Stimulated activated naive B cell treated with anti-CD40 and anti-IgM and Interleukin-4, amounts not matched to agents 10 μg/mL and 1 μg/mL and 100 μg/mL, for 72 hours (primary cell): Measurements from ENCODE around the gene EPHA3.

Experiments
- ATAC-seq, 2 donors: fragments of 150-1000 bp; cut with Tn5 transposase; replicated peaks; 2 replicates each; pipeline ENCODE4 v1.10.0; 2021; ENCODE audit warnings: moderate library complexity in 1 of 2
- DNase-seq: peaks from one replicate; pipeline ENCODE4 v3.0.0; 2021
- H3K27ac Mint-ChIP-seq: one replicate; pipeline ENCODE4 v1.8.0; 2022; ENCODE audit warnings: mild to moderate bottlenecking, mixed read lengths
- H3K27me3 Mint-ChIP-seq, 2 donors: one replicate each; pipeline ENCODE4 v1.8.0; 2022; ENCODE audit warnings: mixed read lengths in 2 of 2
- H3K36me3 Mint-ChIP-seq, 2 donors: one replicate each; pipeline ENCODE4 v1.8.0; 2022; ENCODE audit warnings: mixed read lengths in 2 of 2, mild to moderate bottlenecking in 1 of 2
- H3K4me1 Mint-ChIP-seq, 2 donors: one replicate each; pipeline ENCODE4 v1.8.0; 2022; ENCODE audit warnings: mixed read lengths in 2 of 2, mild to moderate bottlenecking in 1 of 2
- H3K4me3 Mint-ChIP-seq, 2 donors: one replicate each; pipeline ENCODE4 v1.8.0; 2022; ENCODE audit warnings: mild to moderate bottlenecking in 2 of 2, mixed read lengths in 2 of 2, moderate library complexity in 1 of 2
- H3K9me3 Mint-ChIP-seq, 2 donors: one replicate each; pipeline ENCODE4 v1.8.0; 2022; ENCODE audit warnings: mixed read lengths in 2 of 2, mild to moderate bottlenecking in 1 of 2

Gene EPHA3

DNA sequence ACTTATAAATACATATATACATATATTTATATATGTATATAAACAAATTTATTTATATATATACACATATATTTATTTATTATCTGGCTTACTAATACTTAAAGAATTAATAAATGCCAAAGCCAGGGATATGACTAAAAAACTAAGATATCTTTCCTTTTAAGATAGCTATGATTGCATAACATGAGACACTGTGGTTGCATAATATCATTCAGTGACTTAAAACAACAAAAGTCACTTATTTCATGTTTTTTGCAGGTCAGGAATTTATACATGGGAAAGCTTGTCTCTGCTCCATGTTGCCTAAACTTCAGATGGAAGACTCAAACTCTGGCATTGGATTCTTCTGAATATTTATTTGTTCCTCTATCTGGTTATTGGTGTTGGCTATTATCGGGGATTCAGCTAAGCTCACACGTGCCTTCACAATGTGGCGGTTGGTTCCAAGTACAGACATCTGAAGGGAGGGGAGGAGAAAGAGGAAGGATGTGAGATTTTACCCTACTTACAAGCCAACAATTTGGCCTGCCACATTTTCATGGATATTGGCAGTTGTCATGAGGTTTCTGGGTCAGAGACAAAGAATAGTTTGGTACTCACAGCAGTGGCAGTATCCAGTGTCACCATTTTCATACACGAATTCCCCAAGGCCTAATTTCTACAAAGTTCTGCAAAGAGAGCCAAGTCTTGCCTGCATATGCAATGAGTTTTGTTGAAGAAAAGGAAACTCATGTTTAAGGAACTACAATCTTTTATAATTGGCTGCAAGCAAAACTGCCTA, 381.6 kb downstream of the EPHA3 start:
- Mint-ChIP-seq H3K4me1 (no peaks in the 10 kb centered on the region), H3K9me3 (peaks cover 2 to 4% of the 10 kb centered on the region in 2 donors), H3K36me3 (no peaks in the 10 kb centered on the region), H3K4me3 (no peak overlapping the region), H3K27ac (no peak overlapping the region), H3K27me3 (no peaks in the 10 kb centered on the region)
- ATAC-seq (no peak), DNase-seq (no peak)

DNA sequence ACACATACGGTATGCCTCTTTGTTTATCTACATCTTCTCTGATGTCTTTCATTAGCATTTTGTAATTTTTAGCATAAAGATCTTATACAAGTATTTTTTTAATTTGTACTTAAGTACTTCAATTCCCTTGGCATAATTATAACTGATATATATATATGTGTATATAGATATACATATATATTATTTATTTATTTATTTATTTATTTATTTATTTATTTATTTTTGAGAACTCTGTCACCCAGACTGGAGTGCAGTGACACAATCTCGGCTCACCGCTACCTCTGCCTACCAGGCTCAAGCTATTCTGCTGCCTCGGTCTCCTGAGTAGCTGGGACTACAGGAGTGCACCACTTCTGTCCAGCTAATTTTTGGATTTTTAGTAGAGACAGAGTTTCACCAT, 382.7 kb downstream of the EPHA3 start:
- ATAC-seq: no peak
- no peak overlapping the region for H3K4me3 Mint-ChIP-seq
- no peaks in the 10 kb centered on the region for H3K27me3 Mint-ChIP-seq
- no peaks in the 10 kb centered on the region for H3K36me3 Mint-ChIP-seq
- H3K27ac Mint-ChIP-seq: no peak overlapping the region
- H3K4me1 Mint-ChIP-seq: no peaks in the 10 kb centered on the region
- DNase-seq: no peak
- H3K9me3 Mint-ChIP-seq: peaks cover 0 to 4% of the 10 kb centered on the region in 2 donors

DNA sequence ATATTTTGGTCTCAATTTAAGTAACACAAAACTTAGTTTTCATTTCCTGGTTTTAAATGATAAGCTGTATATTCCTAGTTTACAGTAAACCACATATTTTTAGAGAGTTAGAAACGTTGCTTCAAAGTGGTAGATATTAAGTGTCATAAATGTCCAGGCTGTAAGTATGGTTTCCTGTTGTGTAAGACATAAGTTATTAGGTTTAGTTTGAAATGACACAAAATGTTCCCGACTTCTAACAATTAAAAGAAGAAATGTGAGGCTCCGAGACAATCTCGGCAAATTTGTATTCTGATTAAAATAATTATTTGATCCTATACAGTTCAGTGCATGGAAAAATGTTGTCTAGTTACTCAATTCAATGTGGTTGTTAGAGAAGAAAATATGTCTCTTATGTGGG, 387.3 kb downstream of the EPHA3 start:
- no peaks in the 10 kb centered on the region for H3K36me3 Mint-ChIP-seq
- H3K4me1 Mint-ChIP-seq: no peaks in the 10 kb centered on the region
- no peaks in the 10 kb centered on the region for H3K27me3 Mint-ChIP-seq
- no peaks in the 10 kb centered on the region for H3K9me3 Mint-ChIP-seq
- no peak for ATAC-seq
- DNase-seq: no peak
- H3K4me3 Mint-ChIP-seq: no peak overlapping the region
- H3K27ac Mint-ChIP-seq: no peak overlapping the region

DNA sequence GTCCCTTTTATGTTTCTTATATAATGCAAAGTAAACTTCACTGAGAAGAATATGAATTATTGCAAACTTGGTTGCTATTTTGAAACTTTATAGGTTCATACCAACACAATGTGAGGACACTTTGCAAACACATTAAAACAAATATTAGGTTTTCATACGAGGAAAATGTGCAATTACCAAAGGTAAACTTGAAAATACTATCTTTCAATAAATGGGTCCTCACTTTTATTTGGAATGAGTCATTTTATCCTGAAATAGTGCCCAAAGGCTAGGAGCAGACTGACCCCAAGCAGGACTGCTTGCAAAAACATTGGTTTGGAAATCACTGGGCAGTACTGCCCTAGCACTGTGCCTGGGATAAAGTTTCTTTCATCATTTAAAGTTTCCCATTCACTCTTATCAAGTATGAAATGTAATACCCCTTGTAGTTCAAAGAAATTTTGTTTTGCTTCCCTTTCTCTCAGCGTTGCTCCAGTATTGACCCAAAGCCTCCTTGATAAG, 396.5 kb downstream of the EPHA3 start:
- no peak for ATAC-seq
- H3K9me3 Mint-ChIP-seq: peaks cover 0 to 4% of the 10 kb centered on the region in 2 donors
- no peak overlapping the region for H3K4me3 Mint-ChIP-seq
- H3K27ac Mint-ChIP-seq: no peak overlapping the region
- H3K27me3 Mint-ChIP-seq: no peaks in the 10 kb centered on the region
- H3K4me1 Mint-ChIP-seq: no peaks in the 10 kb centered on the region
- no peaks in the 10 kb centered on the region for H3K36me3 Mint-ChIP-seq
- DNase-seq: no peak

DNA sequence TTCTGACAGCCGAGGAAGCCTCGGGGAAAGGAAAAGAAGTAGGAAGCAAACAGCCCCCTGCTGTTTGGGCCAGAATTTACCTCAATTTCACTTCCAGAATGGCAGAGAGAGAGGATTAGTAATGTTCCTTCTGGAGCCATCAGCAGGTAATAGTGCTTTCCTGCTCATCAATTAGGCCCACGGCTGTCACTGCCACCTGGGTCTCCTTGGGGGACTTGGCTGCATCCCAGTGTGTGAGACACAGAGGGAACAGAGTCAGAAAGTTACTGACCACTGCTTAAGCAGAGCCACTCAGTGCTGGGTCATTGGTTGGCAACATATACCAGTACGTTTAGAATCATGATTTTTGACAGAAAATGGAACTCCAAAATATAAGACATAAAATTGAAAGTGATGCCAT, 397.0 kb downstream of the EPHA3 start:
- ATAC-seq: no peak
- peaks cover 0 to 4% of the 10 kb centered on the region in 2 donors for H3K9me3 Mint-ChIP-seq
- no peak for DNase-seq
- no peaks in the 10 kb centered on the region for H3K36me3 Mint-ChIP-seq
- no peaks in the 10 kb centered on the region for H3K4me1 Mint-ChIP-seq
- no peak overlapping the region for H3K4me3 Mint-ChIP-seq
- no peak overlapping the region for H3K27ac Mint-ChIP-seq
- no peaks in the 10 kb centered on the region for H3K27me3 Mint-ChIP-seq

- Mint-ChIP-seq H3K9me3 (peaks cover 0 to 4% of the 10 kb centered on the region in 2 donors), H3K4me3 (no peak overlapping the region), H3K27ac (no peak overlapping the region), H3K4me1 (no peaks in the 10 kb centered on the region), H3K36me3 (no peaks in the 10 kb centered on the region), H3K27me3 (no peaks in the 10 kb centered on the region)
- DNase-seq: no peak
- ATAC-seq: no peak
Observed at GRCh38 chr3:89506462-89507103, 399.2 kb downstream of the EPHA3 start.

DNA sequence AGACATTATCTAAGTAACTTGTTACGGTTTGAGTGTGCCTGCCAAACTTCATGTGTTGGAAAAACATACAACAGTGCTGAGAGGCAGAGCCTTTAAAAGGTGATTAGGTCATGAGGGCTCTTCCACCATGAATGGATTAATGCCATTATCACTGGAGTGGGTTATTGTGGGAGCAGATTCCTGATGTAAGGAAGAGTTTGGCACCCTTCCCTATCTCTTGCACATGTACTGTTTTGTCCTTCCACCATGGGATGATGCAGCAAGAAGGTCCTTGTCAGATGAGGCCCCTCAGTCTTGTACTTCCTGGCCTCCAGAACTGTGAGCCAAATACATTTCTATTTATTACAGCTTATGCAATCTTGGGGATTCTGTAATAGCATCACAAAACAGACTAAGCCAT, 413.9 kb downstream of the EPHA3 start:
- Mint-ChIP-seq H3K27me3 (no peaks in the 10 kb centered on the region), H3K36me3 (no peaks in the 10 kb centered on the region), H3K4me1 (no peaks in the 10 kb centered on the region), H3K27ac (no peak overlapping the region), H3K9me3 (no peaks in the 10 kb centered on the region), H3K4me3 (no peak overlapping the region)
- ATAC-seq (no peak), DNase-seq (no peak)

GRCh38 chr3:89522155-89522554, 414.7 kb downstream of the EPHA3 start:
- DNase-seq (no peak), ATAC-seq (no peak)
- H3K36me3 Mint-ChIP-seq: no peaks in the 10 kb centered on the region
- no peak overlapping the region for H3K27ac Mint-ChIP-seq
- H3K9me3 Mint-ChIP-seq: no peaks in the 10 kb centered on the region
- H3K27me3 Mint-ChIP-seq: no peaks in the 10 kb centered on the region
- H3K4me3 Mint-ChIP-seq: no peak overlapping the region
- no peaks in the 10 kb centered on the region for H3K4me1 Mint-ChIP-seq

GRCh38 chr3:89525609-89526008, 418.2 kb downstream of the EPHA3 start:
- DNase-seq: no peak
- Mint-ChIP-seq H3K4me1 (no peaks in the 10 kb centered on the region), H3K27ac (no peak overlapping the region), H3K9me3 (peaks cover 0 to 3% of the 10 kb centered on the region in 2 donors), H3K36me3 (no peaks in the 10 kb centered on the region), H3K27me3 (no peaks in the 10 kb centered on the region), H3K4me3 (no peak overlapping the region)
- no peak for ATAC-seq

DNA sequence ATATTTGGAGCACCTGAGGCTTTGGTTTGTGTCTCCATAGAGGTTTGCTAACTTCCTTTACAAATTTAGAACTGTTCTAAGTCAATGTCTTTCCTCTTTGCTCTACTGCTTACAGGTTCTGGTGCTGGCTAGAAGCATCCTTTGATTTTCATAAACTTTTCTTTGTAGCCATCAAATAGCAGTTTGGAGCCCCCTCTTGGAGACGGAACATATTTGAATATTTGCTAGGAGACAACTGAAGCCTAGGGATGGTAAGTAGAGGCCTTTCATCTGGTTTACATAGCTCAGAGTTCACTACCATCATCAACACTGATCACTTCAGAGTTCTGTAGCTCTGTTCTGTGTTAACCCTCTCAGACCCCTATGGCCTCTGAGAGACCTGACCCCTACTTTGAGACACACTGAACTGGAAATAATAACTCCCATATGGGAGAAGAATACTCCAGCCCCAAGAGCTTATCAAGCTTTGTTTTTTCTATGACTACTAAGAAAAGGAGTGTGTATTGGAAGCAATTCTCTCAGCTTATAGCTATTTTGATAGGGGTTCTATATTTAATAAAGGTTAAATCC, 420.4 kb downstream of the EPHA3 start:
- DNase-seq (no peak), ATAC-seq (no peak)
- H3K9me3 Mint-ChIP-seq: peaks cover 0 to 3% of the 10 kb centered on the region in 2 donors
- no peaks in the 10 kb centered on the region for H3K4me1 Mint-ChIP-seq
- H3K27me3 Mint-ChIP-seq: no peaks in the 10 kb centered on the region
- no peaks in the 10 kb centered on the region for H3K36me3 Mint-ChIP-seq
- H3K4me3 Mint-ChIP-seq: no peak overlapping the region
- no peak overlapping the region for H3K27ac Mint-ChIP-seq
